GM10266 (cell line): ENCODE data around the gene FCN1.

ENCODE experiments used
- DNase-seq: peaks from one replicate; pipeline ENCODE4 v3.0.0; 2012; ENCODE audit errors: extremely low spot score
- TF ChIP-seq, protein P1 (sequence below): IDR thresholded peaks from 2 replicates; pipeline ENCODE4 v1.5.1; 2012; ENCODE audit warnings: mild to moderate bottlenecking, low read depth; ENCODE audit not compliant: control insufficient read depth, insufficient read depth; ENCODE audit errors: missing control alignments

FCN1 gene

DNA sequence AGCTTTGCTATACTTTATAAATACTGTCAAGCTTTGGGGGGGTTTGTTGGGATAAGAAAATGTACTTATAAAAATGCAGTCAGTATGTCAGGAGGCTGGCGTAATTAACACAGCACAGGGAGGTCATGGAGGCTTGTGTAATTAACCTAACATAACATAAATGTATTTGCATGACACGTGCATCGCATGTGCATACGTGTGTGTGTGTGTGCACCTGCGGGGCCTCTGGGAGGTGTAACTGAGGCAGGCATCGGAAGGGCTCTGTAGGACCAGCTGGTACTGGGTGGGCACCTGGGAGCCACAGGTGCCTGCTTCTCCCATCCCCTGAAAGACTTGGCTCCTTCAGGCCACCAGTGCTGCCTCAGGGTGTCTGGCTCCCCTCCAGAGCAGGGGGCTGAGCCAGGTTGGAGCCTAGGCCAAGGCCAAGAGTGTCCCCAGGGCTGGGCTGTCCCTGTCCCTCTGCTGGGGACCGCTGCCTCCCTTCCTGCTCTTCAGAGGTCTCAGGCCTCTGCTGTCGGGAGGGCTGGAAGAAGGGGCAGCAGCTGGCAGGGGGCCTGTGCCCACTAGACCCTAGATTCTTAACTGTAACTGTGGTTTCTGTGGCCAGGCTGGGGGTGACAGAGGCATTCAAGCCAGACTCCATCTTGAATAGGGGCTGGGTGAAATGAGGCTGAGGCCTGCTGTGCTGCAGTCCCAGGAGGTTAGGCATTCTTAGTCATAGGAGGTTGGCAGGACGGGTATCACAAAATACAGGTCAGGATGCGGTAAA is 28.1 kb downstream of the FCN1 start:
- TF ChIP-seq, protein P1, sequence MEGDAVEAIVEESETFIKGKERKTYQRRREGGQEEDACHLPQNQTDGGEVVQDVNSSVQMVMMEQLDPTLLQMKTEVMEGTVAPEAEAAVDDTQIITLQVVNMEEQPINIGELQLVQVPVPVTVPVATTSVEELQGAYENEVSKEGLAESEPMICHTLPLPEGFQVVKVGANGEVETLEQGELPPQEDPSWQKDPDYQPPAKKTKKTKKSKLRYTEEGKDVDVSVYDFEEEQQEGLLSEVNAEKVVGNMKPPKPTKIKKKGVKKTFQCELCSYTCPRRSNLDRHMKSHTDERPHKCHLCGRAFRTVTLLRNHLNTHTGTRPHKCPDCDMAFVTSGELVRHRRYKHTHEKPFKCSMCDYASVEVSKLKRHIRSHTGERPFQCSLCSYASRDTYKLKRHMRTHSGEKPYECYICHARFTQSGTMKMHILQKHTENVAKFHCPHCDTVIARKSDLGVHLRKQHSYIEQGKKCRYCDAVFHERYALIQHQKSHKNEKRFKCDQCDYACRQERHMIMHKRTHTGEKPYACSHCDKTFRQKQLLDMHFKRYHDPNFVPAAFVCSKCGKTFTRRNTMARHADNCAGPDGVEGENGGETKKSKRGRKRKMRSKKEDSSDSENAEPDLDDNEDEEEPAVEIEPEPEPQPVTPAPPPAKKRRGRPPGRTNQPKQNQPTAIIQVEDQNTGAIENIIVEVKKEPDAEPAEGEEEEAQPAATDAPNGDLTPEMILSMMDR, result no peak

DNA sequence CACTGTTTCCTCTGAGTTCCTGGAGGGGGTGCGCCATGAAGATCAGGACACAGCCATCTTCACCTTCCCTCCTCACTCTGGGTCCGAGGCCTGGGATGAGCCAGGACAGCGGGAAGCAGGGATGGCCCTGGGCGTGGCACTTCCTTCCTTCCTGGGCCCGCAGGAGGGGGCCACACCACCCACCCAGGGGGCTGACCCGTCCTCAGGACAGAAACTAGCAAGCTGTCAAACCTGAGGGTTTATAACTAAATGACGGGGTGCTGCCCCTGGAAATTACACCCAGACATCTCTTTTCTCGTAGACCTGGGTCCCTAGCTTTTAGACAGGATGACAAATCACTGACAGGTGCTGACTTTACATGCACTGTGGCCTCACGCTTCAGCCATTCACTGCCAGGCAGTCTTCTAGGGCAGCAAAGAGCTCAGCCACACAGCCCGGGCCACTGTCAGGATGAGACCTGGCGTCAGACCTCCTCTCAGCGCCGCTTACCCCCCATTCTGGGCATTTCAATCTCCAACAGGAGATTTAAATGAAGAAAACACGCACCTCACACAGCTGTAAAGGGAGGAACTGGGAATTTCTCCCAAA is 29.0 kb downstream of the FCN1 start:
- TF ChIP-seq, protein P1, result no peak
- DNase-seq, result no peak

More for the DNA sequence above, 28.1 kb downstream of the FCN1 start:
- no peak for DNase-seq

DNA sequence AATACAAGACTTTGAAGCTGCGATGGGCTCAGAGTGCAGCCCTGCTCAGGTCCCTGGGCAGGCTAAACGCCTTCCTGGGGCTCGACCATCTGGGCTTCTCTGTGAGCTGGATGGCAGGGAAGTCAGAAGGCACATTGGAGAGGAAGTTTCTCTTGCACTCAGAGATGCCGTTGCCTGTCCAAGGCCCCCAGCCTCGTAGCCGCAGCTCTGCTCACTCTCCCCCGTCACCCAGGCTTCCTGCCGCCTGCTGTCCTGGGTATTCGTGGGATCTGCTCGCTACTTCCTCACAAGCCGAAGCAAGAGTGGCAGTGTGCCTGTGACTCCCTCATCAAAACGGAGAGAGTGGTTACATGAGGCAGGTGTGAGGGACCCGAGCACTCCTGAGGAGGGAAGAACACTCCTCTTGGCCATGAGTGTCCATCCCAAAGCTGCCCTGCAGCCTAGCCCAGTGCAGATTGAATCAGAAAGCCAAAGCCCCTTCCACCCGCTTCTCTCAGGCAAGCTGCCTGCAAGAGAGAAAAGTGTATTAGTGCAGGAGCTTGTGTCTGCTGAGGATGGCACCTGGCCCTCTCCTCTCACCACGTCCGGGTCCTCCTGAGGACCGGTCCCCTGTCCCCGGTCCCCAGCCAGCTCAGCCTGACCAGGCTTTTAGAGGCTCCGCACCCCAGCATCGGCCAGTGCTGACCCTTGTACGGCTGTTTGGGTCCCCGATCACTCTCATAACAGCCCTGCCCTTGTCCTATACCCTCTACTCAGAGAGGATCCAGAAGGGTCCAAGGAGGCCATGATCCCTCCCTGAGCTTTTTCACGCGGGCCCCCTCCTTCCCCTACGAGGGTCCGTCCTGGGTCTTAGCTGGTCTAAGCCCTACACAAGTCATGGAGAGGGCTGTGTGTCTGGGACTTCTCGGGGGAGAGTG is 29.8 kb downstream of the FCN1 start:
- TF ChIP-seq, protein P1, result no peak
- DNase-seq, result no peak

DNA sequence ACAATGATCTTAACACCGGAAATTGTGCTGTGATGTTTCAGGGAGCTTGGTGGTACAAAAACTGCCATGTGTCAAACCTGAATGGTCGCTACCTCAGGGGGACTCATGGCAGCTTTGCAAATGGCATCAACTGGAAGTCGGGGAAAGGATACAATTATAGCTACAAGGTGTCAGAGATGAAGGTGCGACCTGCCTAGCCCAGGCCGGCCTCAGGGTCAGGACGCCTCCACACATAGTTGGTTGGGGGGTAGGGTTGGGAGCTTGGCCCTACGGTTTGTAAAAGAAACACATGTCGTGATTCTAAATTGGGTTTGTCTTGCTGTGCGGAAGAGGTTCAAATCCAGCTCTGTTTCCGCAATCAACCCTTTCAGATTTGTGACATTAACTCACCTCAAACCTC is 30.5 kb downstream of the FCN1 start:
- TF ChIP-seq, protein P1, result no peak
- DNase-seq, result no peak

DNA sequence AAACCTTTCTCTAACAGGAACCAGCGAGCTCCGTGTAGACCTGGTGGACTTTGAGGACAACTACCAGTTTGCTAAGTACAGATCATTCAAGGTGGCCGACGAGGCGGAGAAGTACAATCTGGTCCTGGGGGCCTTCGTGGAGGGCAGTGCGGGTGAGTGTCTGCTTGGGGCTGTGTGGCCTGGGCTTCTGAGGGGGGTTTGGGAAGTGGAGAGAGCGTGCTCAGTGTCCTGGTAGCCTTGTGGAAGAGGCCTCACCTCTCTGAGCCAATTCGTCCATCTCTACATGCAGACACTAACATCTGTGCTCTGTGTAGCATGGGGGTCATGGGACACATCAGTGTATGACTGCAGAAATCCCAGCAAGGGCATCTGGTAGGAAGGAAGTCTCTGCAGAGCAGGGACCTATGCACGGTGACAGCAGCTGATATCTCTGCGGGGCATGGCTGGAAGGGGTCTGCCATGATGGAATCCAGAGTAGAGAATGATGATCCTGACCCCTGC is 31.2 kb downstream of the FCN1 start:
- TF ChIP-seq, protein P1, result no peak
- no peak for DNase-seq

DNA sequence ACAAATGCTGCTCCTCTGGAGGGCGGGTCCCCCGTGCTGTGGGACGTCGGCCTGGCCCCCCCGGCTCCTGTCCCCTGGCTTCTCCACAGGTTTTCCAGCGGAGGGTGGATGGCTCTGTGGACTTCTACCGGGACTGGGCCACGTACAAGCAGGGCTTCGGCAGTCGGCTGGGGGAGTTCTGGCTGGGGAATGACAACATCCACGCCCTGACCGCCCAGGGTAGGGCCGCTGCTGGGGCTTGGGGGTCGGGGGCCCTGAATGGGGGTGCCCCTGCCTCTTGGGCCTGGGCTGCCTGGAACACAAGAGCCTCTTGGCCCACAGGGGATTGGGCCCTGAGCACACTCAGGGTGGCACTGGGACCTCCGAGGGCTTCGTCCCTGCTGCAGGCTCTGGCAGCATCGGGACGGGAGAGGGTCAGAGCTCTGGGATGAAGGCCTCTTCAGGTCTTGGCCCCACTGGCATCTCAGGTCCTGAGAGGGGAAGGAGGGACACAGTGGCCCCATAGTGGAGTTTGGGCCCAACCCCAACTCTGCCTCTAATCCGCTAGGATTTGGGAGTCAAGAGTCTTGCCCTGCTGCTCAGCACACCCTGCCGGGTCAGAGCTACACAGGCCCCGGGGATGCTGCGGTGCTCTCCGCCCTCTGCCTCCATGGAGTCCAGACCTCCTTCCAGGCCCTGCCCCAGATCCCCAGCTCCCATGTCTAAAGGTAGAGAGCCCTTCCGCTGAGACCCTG is 31.9 kb downstream of the FCN1 start:
- TF ChIP-seq, protein P1, result no peak
- DNase-seq, result no peak
